ENCODE measurements around the gene SYNPO.
A peak's percentile ranks its signal among the peaks of the same experiment; 100 is the strongest.

Gene SYNPO

DNA sequence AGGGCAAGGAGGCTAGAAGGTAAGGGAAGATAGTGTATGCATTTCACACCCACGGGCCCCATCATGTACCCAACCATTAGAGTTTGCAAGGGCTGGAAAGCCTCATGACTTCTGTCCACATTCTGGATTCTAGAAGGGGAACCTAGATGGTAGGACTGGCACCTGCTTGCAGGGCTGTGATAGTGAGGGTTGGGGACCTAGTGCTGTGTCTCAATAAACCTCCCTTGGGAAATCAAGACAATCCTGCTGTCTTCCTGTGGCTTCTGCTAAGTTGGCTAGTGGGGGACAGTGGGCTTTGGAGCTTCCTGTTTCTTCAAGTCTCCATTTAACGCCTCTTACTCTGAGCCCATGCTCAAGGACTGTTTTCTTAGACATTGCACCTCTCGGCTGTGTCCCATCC is 43.6 kb upstream of the SYNPO start:
- no peak for DNase-seq (ENCODE audit: low read depth)
- TF ChIP-seq, protein P1, sequence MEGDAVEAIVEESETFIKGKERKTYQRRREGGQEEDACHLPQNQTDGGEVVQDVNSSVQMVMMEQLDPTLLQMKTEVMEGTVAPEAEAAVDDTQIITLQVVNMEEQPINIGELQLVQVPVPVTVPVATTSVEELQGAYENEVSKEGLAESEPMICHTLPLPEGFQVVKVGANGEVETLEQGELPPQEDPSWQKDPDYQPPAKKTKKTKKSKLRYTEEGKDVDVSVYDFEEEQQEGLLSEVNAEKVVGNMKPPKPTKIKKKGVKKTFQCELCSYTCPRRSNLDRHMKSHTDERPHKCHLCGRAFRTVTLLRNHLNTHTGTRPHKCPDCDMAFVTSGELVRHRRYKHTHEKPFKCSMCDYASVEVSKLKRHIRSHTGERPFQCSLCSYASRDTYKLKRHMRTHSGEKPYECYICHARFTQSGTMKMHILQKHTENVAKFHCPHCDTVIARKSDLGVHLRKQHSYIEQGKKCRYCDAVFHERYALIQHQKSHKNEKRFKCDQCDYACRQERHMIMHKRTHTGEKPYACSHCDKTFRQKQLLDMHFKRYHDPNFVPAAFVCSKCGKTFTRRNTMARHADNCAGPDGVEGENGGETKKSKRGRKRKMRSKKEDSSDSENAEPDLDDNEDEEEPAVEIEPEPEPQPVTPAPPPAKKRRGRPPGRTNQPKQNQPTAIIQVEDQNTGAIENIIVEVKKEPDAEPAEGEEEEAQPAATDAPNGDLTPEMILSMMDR (IDR thresholded peaks at IDR 0.05; ENCODE audit: low read length, missing control alignments): no peak
- H3K4me3 ChIP-seq (replicated peaks; ENCODE audit: low read depth, low read length): no peak overlapping the region

DNA sequence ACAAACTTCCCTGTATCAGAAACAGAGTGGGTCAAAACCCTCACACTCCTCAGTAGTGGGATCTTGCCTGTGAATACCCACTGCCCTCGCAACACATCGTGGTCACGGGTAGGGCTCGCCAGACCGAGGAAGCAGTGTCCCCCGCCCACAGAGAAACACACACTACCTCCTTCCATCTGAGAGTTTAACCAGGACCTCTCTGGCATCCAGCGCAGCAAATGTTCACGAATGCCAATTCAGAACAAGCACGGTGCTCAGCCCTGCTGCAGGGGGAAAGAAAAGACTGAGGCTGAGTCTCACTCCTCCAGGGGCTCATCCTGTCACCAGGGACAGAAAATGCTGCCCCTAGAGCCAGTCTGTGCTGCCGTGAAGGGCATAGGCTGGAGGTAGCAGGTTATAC is 42.5 kb upstream of the SYNPO start:
- H3K4me3 ChIP-seq (replicated peaks; ENCODE audit: low read depth, low read length): no peak overlapping the region
- DNase-seq (ENCODE audit: low read depth): no peak
- TF ChIP-seq, protein P1 (IDR thresholded peaks at IDR 0.05; ENCODE audit: low read length, missing control alignments): no peak

- DNase-seq (ENCODE audit: low read depth): no peak
- TF ChIP-seq, protein P1 (IDR thresholded peaks at IDR 0.05; ENCODE audit: low read length, missing control alignments): no peak
Observed at GRCh38 chr5:150598821-150599273, 41.6 kb upstream of the SYNPO start.

GRCh38 chr5:150599281-150599680 is 41.2 kb upstream of the SYNPO start:
- TF ChIP-seq, protein P1 (IDR thresholded peaks at IDR 0.05; ENCODE audit: low read length, missing control alignments): no peak
- H3K4me3 ChIP-seq (replicated peaks; ENCODE audit: low read depth, low read length): no peak overlapping the region
- no peak for DNase-seq (ENCODE audit: low read depth)

More at GRCh38 chr5:150598821-150599273, 41.6 kb upstream of the SYNPO start:
- no peak overlapping the region for H3K4me3 ChIP-seq (replicated peaks; ENCODE audit: low read depth, low read length)

DNA sequence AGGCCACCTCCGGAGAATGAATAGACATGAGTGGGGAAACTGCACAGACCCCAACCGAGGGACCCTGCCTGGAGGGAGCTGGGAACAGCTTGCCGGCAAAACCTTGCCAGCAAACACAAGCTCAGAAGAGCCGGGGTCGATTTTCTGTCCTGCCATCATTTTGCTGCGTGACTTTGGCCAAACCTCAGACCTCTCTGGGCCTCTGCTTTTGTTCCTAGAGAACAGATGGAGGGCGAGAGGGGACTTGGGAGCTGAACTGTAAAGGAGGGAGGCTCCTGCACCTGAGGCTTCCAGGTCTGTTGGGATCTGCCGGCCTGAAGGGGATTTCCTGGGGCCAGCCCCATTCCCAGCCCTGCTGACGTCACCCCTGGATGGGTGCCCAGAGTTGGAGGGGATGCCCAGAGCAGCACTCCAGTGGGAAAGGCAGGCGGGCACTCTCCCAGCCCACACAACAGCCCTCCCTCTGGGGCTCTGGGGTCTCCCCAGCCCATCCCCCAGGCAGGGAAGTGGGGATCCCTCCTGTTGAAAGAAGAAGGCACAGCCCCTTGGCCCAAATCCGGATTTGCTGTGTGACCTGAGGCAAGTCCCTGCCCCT is 40.4 kb upstream of the SYNPO start:
- H3K4me3 ChIP-seq (replicated peaks; ENCODE audit: low read depth, low read length): peak overlapping the region; percentile 58
- TF ChIP-seq, protein P1 (IDR thresholded peaks at IDR 0.05; ENCODE audit: low read length, missing control alignments): no peak
- DNase-seq (ENCODE audit: low read depth): peak; percentile 92

- no peak for DNase-seq (ENCODE audit: low read depth)
- TF ChIP-seq, protein P1 (IDR thresholded peaks at IDR 0.05; ENCODE audit: low read length, missing control alignments): no peak
- H3K4me3 ChIP-seq (replicated peaks; ENCODE audit: low read depth, low read length): peak overlapping the region; percentile 58
Observed at GRCh38 chr5:150600616-150601490, 39.6 kb upstream of the SYNPO start.
